Activated T-cell treated with anti-CD3 and anti-CD28 coated beads for 4 hours (primary cell): ENCODE results near the gene STRIP2.
"Not testable (repeated sequence)": the region's sequence is repeated elsewhere in the genome, so short reads cannot be mapped to it uniquely, and the experiment has no call there.

ENCODE experiments used
- DNase-seq: peaks from one replicate; pipeline ENCODE4 v3.0.0-alpha.2; 2020

STRIP2 gene

GRCh38 chr7:129433847-129434674, at the start of gene STRIP2:
Gene STRIP2, plus strand, starts transcription at chr7:129434432. Its CDS starts 41 bp downstream, at chr7:129434473.
- peak; percentile 85 for DNase-seq

- DNase-seq = no peak
Observed at GRCh38 chr7:129385116-129385515, 49.1 kb upstream of the STRIP2 start.

GRCh38 chr7:129385598-129385997, 48.6 kb upstream of the STRIP2 start:
- DNase-seq = no peak

- no peak for DNase-seq
Observed at GRCh38 chr7:129386506-129386905, 47.7 kb upstream of the STRIP2 start.

- no peak for DNase-seq
Observed at GRCh38 chr7:129387537-129387936, 46.7 kb upstream of the STRIP2 start.

- DNase-seq = no peak
Observed at GRCh38 chr7:129388333-129389098, 45.7 kb upstream of the STRIP2 start.

- no peak for DNase-seq
Observed at GRCh38 chr7:129389829-129390228, 44.4 kb upstream of the STRIP2 start.

GRCh38 chr7:129390314-129390713, 43.9 kb upstream of the STRIP2 start:
- no peak for DNase-seq

GRCh38 chr7:129391546-129392171, 42.6 kb upstream of the STRIP2 start:
- DNase-seq = no peak

- DNase-seq = no peak
Observed at GRCh38 chr7:129393255-129393654, 41.0 kb upstream of the STRIP2 start.

- DNase-seq = no peak
Observed at GRCh38 chr7:129394101-129394500, 40.1 kb upstream of the STRIP2 start.

GRCh38 chr7:129394982-129395914, 39.0 kb upstream of the STRIP2 start:
- DNase-seq = no peak

GRCh38 chr7:129401228-129401966, 32.8 kb upstream of the STRIP2 start:
- DNase-seq = no peak

- no peak for DNase-seq
Observed at GRCh38 chr7:129401967-129402860, 32.0 kb upstream of the STRIP2 start.

GRCh38 chr7:129405527-129405926, 28.7 kb upstream of the STRIP2 start:
- DNase-seq = no peak

- not testable (repeated sequence) for DNase-seq
Observed at GRCh38 chr7:129410238-129410637, 24.0 kb upstream of the STRIP2 start.

- DNase-seq = no peak
Observed at GRCh38 chr7:129412501-129412900, 21.7 kb upstream of the STRIP2 start.

- DNase-seq = no peak
Observed at GRCh38 chr7:129417073-129417472, 17.2 kb upstream of the STRIP2 start.

GRCh38 chr7:129421717-129422250, 12.4 kb upstream of the STRIP2 start:
- DNase-seq = no peak

GRCh38 chr7:129422727-129423126, 11.5 kb upstream of the STRIP2 start:
- DNase-seq = no peak
